HCT116 (cell line): Measurements from ENCODE around the gene LTB4R2.

Experiments used
- CBX3 ChIP-seq: IDR thresholded peaks from 2 replicates; pipeline ENCODE4 v1.6.1; 2012; ENCODE audit warnings: low read depth
- ELF1 ChIP-seq: IDR thresholded peaks from 2 replicates; pipeline ENCODE4 v1.6.1; 2012; ENCODE audit warnings: low read depth, borderline replicate concordance
- EZH2 ChIP-seq: fragments of 200-600 bp; sonication (generic); IDR thresholded peaks from 2 replicates; pipeline ENCODE4 v1.6.1; 2017; ENCODE audit warnings: antibody characterized with exemption, mixed run types
- EZH2phosphoT487 ChIP-seq: fragments of 200-600 bp; IDR thresholded peaks from 2 replicates; pipeline ENCODE4 v1.6.1; 2018; ENCODE audit warnings: antibody characterized with exemption, borderline replicate concordance
- JUND ChIP-seq: IDR thresholded peaks from 2 replicates; pipeline ENCODE4 v1.6.1; 2012
- POLR2A ChIP-seq: IDR thresholded peaks from 2 replicates; pipeline ENCODE4 v1.7.0; 2011; ENCODE audit warnings: borderline replicate concordance; ENCODE audit not compliant: insufficient read depth, insufficient read length; ENCODE audit errors: extremely low read depth
- POLR2AphosphoS5 ChIP-seq: IDR thresholded peaks from 2 replicates; pipeline ENCODE4 v1.6.1; 2011; ENCODE audit warnings: mild to moderate bottlenecking, low read depth, low read length, moderate library complexity
- RAD21 ChIP-seq: IDR thresholded peaks from 2 replicates; pipeline ENCODE4 v1.6.1; 2012; ENCODE audit warnings: low read depth, mild to moderate bottlenecking
- YY1 ChIP-seq: IDR thresholded peaks from 2 replicates; pipeline ENCODE4 v1.6.1; 2011; ENCODE audit warnings: low read length, low read depth, moderate library complexity, mild to moderate bottlenecking; ENCODE audit not compliant: insufficient replicate concordance; ENCODE audit errors: extremely low read depth
- TF ChIP-seq, protein P1 (sequence below): IDR thresholded peaks from 2 replicates; pipeline ENCODE4 v1.6.1; 2012; ENCODE audit warnings: low read depth
- TF ChIP-seq, protein P2 (sequence below), 3 experiments: fragments of 200-600 bp in 1 of 3; sonication (generic) in 1 of 3; IDR thresholded peaks in 2 of 3; conservative IDR thresholded peaks in 1 of 3; 2 replicates each; pipeline ENCODE4 v1.5.1; 2012 to 2017; ENCODE audit warnings: low read depth in 2 of 3, low read length in 2 of 3, antibody characterized with exemption in 1 of 3, borderline replicate concordance in 1 of 3, control low read depth in 1 of 3, mild to moderate bottlenecking in 1 of 3, mixed read lengths in 1 of 3, mixed run types in 1 of 3, moderate library complexity in 1 of 3; ENCODE audit not compliant: insufficient read depth in 1 of 3

GRCh38 chr14:24271834-24272263 is 38.1 kb upstream of the LTB4R2 start:
- TF ChIP-seq EZH2 (no peak), ELF1 (no peak), POLR2A (no peak), POLR2AphosphoS5 (no peak), EZH2phosphoT487 (no peak), JUND (no peak), RAD21 (no peak), YY1 (no peak), CBX3 (no peak)
- TF ChIP-seq, protein P1, sequence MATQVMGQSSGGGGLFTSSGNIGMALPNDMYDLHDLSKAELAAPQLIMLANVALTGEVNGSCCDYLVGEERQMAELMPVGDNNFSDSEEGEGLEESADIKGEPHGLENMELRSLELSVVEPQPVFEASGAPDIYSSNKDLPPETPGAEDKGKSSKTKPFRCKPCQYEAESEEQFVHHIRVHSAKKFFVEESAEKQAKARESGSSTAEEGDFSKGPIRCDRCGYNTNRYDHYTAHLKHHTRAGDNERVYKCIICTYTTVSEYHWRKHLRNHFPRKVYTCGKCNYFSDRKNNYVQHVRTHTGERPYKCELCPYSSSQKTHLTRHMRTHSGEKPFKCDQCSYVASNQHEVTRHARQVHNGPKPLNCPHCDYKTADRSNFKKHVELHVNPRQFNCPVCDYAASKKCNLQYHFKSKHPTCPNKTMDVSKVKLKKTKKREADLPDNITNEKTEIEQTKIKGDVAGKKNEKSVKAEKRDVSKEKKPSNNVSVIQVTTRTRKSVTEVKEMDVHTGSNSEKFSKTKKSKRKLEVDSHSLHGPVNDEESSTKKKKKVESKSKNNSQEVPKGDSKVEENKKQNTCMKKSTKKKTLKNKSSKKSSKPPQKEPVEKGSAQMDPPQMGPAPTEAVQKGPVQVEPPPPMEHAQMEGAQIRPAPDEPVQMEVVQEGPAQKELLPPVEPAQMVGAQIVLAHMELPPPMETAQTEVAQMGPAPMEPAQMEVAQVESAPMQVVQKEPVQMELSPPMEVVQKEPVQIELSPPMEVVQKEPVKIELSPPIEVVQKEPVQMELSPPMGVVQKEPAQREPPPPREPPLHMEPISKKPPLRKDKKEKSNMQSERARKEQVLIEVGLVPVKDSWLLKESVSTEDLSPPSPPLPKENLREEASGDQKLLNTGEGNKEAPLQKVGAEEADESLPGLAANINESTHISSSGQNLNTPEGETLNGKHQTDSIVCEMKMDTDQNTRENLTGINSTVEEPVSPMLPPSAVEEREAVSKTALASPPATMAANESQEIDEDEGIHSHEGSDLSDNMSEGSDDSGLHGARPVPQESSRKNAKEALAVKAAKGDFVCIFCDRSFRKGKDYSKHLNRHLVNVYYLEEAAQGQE = no peak
- TF ChIP-seq, protein P2, sequence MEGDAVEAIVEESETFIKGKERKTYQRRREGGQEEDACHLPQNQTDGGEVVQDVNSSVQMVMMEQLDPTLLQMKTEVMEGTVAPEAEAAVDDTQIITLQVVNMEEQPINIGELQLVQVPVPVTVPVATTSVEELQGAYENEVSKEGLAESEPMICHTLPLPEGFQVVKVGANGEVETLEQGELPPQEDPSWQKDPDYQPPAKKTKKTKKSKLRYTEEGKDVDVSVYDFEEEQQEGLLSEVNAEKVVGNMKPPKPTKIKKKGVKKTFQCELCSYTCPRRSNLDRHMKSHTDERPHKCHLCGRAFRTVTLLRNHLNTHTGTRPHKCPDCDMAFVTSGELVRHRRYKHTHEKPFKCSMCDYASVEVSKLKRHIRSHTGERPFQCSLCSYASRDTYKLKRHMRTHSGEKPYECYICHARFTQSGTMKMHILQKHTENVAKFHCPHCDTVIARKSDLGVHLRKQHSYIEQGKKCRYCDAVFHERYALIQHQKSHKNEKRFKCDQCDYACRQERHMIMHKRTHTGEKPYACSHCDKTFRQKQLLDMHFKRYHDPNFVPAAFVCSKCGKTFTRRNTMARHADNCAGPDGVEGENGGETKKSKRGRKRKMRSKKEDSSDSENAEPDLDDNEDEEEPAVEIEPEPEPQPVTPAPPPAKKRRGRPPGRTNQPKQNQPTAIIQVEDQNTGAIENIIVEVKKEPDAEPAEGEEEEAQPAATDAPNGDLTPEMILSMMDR (IDR thresholded peaks at IDR 0.05 in 2 of 3, conservative IDR thresholded peaks at IDR 0.05 in 1 of 3; ENCODE audit: borderline replicate concordance in 1 of 3, insufficient read depth in 1 of 3, low read depth in 2 of 3, low read length in 2 of 3) = no peak
